ENCODE data around the gene TPH2. TPM values are rescaled to one million over a fixed set of nuclear protein-coding genes. Genes with fewer than 3 reads are reported as not detected.

The TPH2 gene
- total and polyA plus RNA-seq, 2 of the 13 experiments (the other 11 are each of a cell fraction or from before 2014, with no cell fraction given), result not detected

DNA sequence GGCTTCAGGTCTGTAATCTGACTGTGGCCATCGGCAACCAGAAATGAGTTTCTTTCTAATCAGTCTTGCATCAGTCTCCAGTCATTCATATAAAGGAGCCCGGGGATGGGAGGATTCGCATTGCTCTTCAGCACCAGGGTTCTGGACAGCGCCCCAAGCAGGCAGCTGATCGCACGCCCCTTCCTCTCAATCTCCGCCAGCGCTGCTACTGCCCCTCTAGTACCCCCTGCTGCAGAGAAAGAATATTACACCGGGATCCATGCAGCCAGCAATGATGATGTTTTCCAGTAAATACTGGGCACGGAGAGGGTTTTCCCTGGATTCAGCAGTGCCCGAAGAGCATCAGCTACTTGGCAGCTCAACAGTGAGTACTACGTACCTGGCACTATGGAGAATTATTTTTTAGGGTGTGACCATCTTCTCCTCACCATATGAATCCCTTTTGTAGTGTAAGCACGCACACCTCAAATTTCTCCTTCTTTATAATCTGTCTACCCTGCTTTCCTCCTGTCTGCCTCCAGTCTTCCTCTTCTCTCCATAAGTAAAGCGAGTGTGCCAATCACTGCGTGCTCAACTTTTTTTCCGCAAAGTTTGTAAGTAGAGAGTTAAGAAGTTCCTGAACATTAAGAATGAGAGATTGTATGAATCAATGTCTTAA lies at the start of gene TPH2 (continued):
- no peak for TF ChIP-seq ARID3A (IDR thresholded peaks at IDR 0.05; ENCODE audit: low read depth, low read length)
- TF ChIP-seq ZBTB20 (CRISPR knock-in tag; IDR thresholded peaks at IDR 0.05; ENCODE audit: borderline replicate concordance, low read depth), result peak; percentile 90; the same call in 1 of the 2 replicates
- peak; percentile 90; the same call in 1 of the 2 replicates for TF ChIP-seq SRY (CRISPR knock-in tag; IDR thresholded peaks at IDR 0.05)
- TF ChIP-seq, protein P1, sequence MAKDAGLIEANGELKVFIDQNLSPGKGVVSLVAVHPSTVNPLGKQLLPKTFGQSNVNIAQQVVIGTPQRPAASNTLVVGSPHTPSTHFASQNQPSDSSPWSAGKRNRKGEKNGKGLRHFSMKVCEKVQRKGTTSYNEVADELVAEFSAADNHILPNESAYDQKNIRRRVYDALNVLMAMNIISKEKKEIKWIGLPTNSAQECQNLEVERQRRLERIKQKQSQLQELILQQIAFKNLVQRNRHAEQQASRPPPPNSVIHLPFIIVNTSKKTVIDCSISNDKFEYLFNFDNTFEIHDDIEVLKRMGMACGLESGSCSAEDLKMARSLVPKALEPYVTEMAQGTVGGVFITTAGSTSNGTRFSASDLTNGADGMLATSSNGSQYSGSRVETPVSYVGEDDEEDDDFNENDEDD (CRISPR knock-in tag; IDR thresholded peaks at IDR 0.05; ENCODE audit: borderline replicate concordance), result no peak; the same call in 1 of the 2 replicates
- no peak for TF ChIP-seq HNF4A (CRISPR knock-in tag; IDR thresholded peaks at IDR 0.05)
- TF ChIP-seq SP2 (CRISPR knock-in tag; IDR thresholded peaks at IDR 0.05), result no peak
- peak; percentile 23; the same call in 1 of the 2 replicates for TF ChIP-seq HIVEP1 (CRISPR knock-in tag; IDR thresholded peaks at IDR 0.05)
- TF ChIP-seq NFE2L2 (IDR thresholded peaks at IDR 0.05; ENCODE audit: low read length), result no peak
- no peak for TF ChIP-seq ZSCAN22 (CRISPR knock-in tag; IDR thresholded peaks at IDR 0.05)
- no peak for TF ChIP-seq MBD4 (IDR thresholded peaks at IDR 0.05; ENCODE audit: borderline replicate concordance, low read length)
- TF ChIP-seq, protein P2, sequence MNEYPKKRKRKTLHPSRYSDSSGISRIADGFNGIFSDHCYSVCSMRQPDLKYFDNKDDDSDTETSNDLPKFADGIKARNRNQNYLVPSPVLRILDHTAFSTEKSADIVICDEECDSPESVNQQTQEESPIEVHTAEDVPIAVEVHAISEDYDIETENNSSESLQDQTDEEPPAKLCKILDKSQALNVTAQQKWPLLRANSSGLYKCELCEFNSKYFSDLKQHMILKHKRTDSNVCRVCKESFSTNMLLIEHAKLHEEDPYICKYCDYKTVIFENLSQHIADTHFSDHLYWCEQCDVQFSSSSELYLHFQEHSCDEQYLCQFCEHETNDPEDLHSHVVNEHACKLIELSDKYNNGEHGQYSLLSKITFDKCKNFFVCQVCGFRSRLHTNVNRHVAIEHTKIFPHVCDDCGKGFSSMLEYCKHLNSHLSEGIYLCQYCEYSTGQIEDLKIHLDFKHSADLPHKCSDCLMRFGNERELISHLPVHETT (CRISPR knock-in tag; conservative IDR thresholded peaks at IDR 0.05), result 0 out of 2 replicates have a peak, but pooled peaks have one; percentile 41
- no peak for TF ChIP-seq NFRKB (IDR thresholded peaks at IDR 0.05)
- TF ChIP-seq ISX (CRISPR knock-in tag; conservative IDR thresholded peaks at IDR 0.05), result 0 out of 2 replicates have a peak, but pooled peaks have one; percentile 68
- TF ChIP-seq, protein P3, sequence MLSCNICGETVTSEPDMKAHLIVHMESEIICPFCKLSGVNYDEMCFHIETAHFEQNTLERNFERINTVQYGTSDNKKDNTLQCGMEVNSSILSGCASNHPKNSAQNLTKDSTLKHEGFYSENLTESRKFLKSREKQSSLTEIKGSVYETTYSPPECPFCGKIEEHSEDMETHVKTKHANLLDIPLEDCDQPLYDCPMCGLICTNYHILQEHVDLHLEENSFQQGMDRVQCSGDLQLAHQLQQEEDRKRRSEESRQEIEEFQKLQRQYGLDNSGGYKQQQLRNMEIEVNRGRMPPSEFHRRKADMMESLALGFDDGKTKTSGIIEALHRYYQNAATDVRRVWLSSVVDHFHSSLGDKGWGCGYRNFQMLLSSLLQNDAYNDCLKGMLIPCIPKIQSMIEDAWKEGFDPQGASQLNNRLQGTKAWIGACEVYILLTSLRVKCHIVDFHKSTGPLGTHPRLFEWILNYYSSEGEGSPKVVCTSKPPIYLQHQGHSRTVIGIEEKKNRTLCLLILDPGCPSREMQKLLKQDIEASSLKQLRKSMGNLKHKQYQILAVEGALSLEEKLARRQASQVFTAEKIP (CRISPR knock-in tag; IDR thresholded peaks at IDR 0.05; ENCODE audit: borderline replicate concordance), result no peak
- TF ChIP-seq HMGXB3 (CRISPR knock-in tag; IDR thresholded peaks at IDR 0.05; ENCODE audit: borderline replicate concordance), result peak; percentile 63; the same call in 1 of the 2 replicates
- no peak for TF ChIP-seq AGO2 (optimal IDR thresholded peaks at IDR 0.05; ENCODE audit: low read depth, low read length)
- TF ChIP-seq ATF7 (IDR thresholded peaks at IDR 0.05), result no peak
- TF ChIP-seq ATF7 (CRISPR knock-in tag; IDR thresholded peaks at IDR 0.05), result no peak

Data from HepG2 (cell line).